NCI-H1436 treated with DMSO at 0.1 percent for 48 hours (cell line): ENCODE results near the gene IMPA2.
"Not testable (repeated sequence)": the region's sequence is repeated elsewhere in the genome, so short reads cannot be mapped to it uniquely, and the experiment has no call there.

Source experiments
- DNase-seq: peaks from one replicate; lab custom pipeline; 2025; lab: John Stamatoyannopoulos, UW

IMPA2 gene

GRCh38 chr18:12076424-12077140 is 95.3 kb downstream of the IMPA2 start:
- DNase-seq, result no peak

GRCh38 chr18:12077994-12078393 is 96.7 kb downstream of the IMPA2 start:
- not testable (repeated sequence) for DNase-seq

- DNase-seq, result no peak
Observed at GRCh38 chr18:12079491-12080237, 98.4 kb downstream of the IMPA2 start.
